ENCODE measurements around the gene AKAIN1. TPM values are rescaled to one million over a fixed set of nuclear protein-coding genes. Genes with fewer than 3 reads are reported as not detected.

Gene AKAIN1
- total RNA-seq, 4 donors from 2014 or later = not detected

- no peak for DNase-seq (ENCODE audit: low spot score in 2 of 2)
- no peak overlapping the region for H3K27ac ChIP-seq
- no peaks in the 10 kb centered on the region for H3K4me1 ChIP-seq
- H3K4me3 ChIP-seq = no peak overlapping the region
- TF ChIP-seq POLR2A (IDR thresholded peaks at IDR 0.05) (no peak), CTCF (IDR thresholded peaks at IDR 0.05) (no peak), EP300 (IDR thresholded peaks at IDR 0.05) (no peak), POLR2AphosphoS5 (IDR thresholded peaks at IDR 0.05) (no peak)
- no peaks in the 10 kb centered on the region for H3K9me3 ChIP-seq
- H3K27me3 ChIP-seq = no peaks in the 10 kb centered on the region
- H3K36me3 ChIP-seq = no peaks in the 10 kb centered on the region
- WGBS = 28% methylated on average over 2 of the region's 2 CpGs
Measured at GRCh38 chr18:5142859-5143258, 54.2 kb downstream of the AKAIN1 start.

- Histone ChIP-seq H3K36me3 (no peaks in the 10 kb centered on the region), H3K4me3 (no peak overlapping the region), H3K27me3 (no peaks in the 10 kb centered on the region), H3K27ac (no peak overlapping the region), H3K4me1 (no peaks in the 10 kb centered on the region), H3K9me3 (no peaks in the 10 kb centered on the region)
- DNase-seq (ENCODE audit: low spot score in 2 of 2) = no peak
- WGBS = 28% methylated on average over 4 of the region's 4 CpGs
- no peak for TF ChIP-seq POLR2AphosphoS5 (IDR thresholded peaks at IDR 0.05)
- TF ChIP-seq POLR2A (IDR thresholded peaks at IDR 0.05) = no peak
- TF ChIP-seq CTCF (IDR thresholded peaks at IDR 0.05) = no peak
- no peak for TF ChIP-seq EP300 (IDR thresholded peaks at IDR 0.05)
Measured at GRCh38 chr18:5142131-5142530, 54.9 kb downstream of the AKAIN1 start.

- DNase-seq (ENCODE audit: low spot score in 2 of 2) = no peak
- Histone ChIP-seq H3K4me1 (no peaks in the 10 kb centered on the region), H3K27ac (no peak overlapping the region), H3K9me3 (no peaks in the 10 kb centered on the region), H3K27me3 (no peaks in the 10 kb centered on the region), H3K36me3 (no peaks in the 10 kb centered on the region), H3K4me3 (no peak overlapping the region)
- WGBS = 80% methylated on average over 1 of the region's 2 CpGs
- TF ChIP-seq POLR2A (IDR thresholded peaks at IDR 0.05) (no peak), CTCF (IDR thresholded peaks at IDR 0.05) (no peak), POLR2AphosphoS5 (IDR thresholded peaks at IDR 0.05) (no peak), EP300 (IDR thresholded peaks at IDR 0.05) (no peak)
Measured at GRCh38 chr18:5137261-5137660, 59.8 kb downstream of the AKAIN1 start.

GRCh38 chr18:5132987-5133386 is 64.1 kb downstream of the AKAIN1 start:
- no peak overlapping the region for H3K4me3 ChIP-seq
- TF ChIP-seq EP300 (IDR thresholded peaks at IDR 0.05) (no peak), POLR2A (IDR thresholded peaks at IDR 0.05) (no peak), CTCF (IDR thresholded peaks at IDR 0.05) (no peak), POLR2AphosphoS5 (IDR thresholded peaks at IDR 0.05) (no peak)
- H3K27ac ChIP-seq = no peak overlapping the region
- 95% methylated on average over 20 of the region's 20 CpGs for WGBS
- no peaks in the 10 kb centered on the region for H3K27me3 ChIP-seq
- H3K36me3 ChIP-seq = no peaks in the 10 kb centered on the region
- H3K9me3 ChIP-seq = no peaks in the 10 kb centered on the region
- no peaks in the 10 kb centered on the region for H3K4me1 ChIP-seq
- no peak for DNase-seq (ENCODE audit: low spot score in 2 of 2)

- no CpG with 5 or more reads among the region's 2 CpGs for WGBS
- H3K36me3 ChIP-seq = no peaks in the 10 kb centered on the region
- TF ChIP-seq EP300 (IDR thresholded peaks at IDR 0.05) (no peak), CTCF (IDR thresholded peaks at IDR 0.05) (no peak), POLR2AphosphoS5 (IDR thresholded peaks at IDR 0.05) (no peak), POLR2A (IDR thresholded peaks at IDR 0.05) (no peak)
Measured at GRCh38 chr18:5122272-5122671, 74.8 kb downstream of the AKAIN1 start.

More at GRCh38 chr18:5122272-5122671, 74.8 kb downstream of the AKAIN1 start:
- peaks cover 17% of the 10 kb centered on the region for H3K9me3 ChIP-seq
- DNase-seq (ENCODE audit: low spot score in 2 of 2) = no peak
- no peaks in the 10 kb centered on the region for H3K27me3 ChIP-seq
- H3K4me1 ChIP-seq = no peaks in the 10 kb centered on the region
- H3K27ac ChIP-seq = no peak overlapping the region
- no peak overlapping the region for H3K4me3 ChIP-seq
